DMS114 treated with DMSO at 0.1 percent for 48 hours (cell line): ENCODE measurements around the gene THBS4.

Experiments
- DNase-seq: peaks from one replicate; lab custom pipeline; 2025; ENCODE audit not compliant: unreplicated experiment; lab: John Stamatoyannopoulos, UW

THBS4 gene

GRCh38 chr5:80072103-80073073 is 37.2 kb downstream of the THBS4 start:
- DNase-seq: no peak

DNA sequence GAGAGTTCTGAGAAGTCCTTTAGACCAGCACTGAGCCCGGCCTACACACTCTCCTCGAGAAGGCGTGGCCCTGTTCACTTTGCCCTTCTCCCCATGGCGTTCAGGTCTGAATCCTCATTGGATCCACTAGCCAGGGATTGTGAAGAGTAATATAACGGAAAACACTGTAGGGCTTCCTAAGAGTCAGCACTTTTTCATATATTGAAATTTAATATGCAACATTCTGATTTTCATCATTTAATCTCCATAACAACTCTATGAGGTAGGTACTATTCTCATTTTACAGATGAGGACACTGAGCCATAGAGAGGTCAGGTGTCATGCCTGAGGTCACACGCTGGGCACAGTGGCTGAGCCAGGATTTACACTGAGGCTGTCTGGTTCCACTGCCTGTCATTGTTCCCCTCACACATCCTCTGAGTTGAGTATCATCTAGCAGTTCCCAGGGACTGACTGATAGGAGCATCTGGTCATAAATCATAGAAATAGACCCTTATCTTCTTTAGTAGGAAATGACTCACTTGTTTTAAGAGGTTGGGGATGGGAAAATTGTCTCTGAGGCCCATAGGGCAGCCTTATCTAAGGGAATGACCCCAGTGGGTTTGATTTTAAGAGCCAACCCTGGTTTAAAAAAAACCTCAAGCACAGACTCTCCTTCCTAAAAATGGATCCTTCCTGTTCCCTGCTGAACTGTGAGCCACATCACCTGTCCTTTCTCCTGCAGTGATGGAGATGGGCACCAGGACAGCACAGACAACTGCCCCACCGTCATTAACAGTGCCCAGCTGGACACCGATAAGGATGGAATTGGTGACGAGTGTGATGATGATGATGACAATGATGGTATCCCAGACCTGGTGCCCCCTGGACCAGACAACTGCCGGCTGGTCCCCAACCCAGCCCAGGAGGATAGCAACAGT is 41.2 kb downstream of the THBS4 start:
- no peak for DNase-seq

DNA sequence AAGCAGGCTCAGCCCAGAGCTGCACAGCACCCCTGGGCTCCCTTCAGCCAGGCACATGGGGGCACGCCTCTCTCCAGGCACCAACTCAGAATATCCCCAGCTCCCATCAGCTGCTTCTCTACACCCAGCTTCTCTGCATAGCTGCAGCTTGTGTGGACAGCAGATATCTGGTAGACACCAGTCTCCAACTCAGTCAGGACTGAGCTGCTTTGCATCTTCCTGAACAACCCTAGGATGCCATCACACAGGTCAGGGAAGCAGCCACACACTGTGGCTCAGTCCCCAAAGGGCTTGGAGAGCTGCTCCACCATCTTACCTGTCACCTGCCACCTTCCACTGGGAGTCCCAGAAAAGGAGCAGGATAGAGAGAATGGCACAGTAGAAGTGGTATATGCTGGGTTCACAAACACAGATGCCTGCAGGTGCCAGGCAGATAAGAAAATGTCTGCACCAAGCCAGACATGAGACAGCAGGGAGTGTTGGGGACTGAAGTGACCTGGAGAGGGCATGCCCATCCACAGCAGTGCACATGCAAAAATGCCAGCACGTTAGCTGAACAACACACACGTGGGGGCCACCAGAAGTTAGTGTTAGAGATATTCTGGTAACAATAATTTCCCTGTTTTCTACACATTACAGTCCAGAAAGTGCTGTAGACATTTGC is 42.0 kb downstream of the THBS4 start:
- DNase-seq: no peak

GRCh38 chr5:80078921-80079320 is 43.8 kb downstream of the THBS4 start:
- no peak for DNase-seq

GRCh38 chr5:80082281-80082680 is 47.1 kb downstream of the THBS4 start:
- no peak for DNase-seq

DNA sequence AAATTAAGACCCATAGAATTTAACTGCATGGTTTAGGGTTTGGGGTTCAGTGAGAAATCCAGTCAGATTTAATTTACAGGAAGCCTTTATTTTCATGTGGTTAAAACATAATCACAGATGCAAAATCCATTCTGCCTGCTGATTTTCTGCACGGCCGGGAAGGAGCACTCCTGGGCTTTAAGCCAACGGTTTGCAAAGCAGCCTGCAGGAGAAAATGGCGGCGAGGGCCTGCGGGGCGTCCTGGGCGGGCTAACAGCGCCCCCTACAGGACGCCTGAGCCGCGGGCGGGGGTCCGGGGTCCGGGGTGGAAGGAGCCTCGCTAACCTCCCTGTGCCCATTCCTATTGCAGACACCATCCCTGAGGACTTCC is 47.6 kb downstream of the THBS4 start:
- DNase-seq: peak; percentile 49

GRCh38 chr5:80083101-80083890 is 48.1 kb downstream of the THBS4 start:
- DNase-seq: peak; percentile 79

DNA sequence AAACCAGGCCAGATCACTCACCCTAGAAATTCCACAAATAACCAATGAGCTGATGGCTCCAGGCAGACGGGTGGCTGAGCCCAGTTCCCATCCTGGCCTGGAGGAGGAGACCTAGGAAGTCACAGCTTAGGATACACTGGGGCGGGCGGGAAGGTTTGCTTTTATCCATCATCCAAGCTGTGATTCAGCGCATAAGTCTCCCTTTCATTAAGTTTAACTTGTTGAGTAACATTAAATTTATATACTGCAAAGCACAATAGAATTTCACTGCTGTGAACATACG is 55.7 kb downstream of the THBS4 start:
- no peak for DNase-seq

DNA sequence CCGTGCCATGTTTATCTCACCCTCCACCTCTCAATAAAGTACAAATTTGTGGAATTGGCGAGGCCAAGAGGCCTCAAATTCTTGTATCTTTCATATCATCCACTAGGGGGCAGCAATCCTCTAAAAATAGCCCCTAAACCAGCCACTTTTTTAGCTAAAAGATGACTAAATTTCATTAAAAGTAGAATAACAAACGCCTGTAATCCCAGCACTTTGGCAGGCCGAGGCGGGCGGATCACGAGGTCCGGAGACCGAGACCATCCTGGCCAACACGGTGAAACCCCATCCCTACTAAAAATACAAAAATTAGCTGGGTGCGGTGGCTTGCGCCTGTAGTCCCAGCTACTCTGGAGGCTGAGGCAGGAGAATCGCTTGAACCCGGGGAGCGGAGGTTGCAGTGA is 56.6 kb downstream of the THBS4 start:
- peak; percentile 36 for DNase-seq

DNA sequence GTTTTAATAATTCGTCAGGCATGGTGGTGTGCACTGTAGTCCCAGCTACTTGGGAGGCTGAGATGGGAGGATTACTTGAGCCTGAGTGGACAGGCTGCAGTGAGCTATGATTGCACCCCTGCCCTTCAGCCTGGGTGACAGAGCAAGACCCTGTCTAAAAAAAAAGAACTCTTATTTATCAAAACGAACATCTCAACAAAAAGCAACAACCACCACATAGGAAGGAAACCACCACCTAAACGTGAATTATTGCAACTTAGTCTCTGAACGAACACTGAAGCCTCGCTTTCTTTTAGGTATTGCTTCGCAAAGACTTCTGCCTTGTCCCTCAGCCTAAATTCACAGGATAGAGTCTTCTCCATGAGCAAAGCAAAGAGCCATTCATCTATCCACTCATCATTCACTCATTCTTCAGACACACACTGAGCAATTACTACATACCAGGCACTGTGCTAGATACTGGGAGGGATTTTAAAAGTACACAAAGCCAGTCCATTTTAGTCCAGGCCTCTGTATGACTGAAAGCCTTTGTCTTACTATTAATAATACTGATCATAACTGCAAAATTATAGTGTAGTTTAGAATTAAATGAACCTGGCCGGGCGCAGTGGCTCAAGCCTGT is 57.4 kb downstream of the THBS4 start:
- no peak for DNase-seq

DNA sequence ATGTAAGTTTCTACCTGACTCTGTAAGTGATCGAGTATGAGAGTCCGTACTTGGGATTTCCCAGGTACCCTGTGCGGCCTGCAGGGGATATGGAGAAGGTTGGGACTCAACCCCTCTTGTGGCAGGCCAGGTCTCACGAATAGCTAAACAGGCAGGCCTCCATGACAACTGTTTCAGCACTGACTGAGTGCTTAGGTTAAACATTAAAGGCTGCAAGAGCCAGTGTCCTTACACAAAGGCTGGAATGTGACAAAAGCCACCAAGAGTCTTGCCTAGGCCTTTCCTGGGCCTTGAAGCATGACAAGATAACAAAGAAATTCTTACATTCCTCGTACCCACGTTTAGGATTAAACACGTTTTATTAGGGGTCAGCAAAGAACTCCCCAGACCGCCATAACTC is 58.6 kb downstream of the THBS4 start:
- no peak for DNase-seq

GRCh38 chr5:80094236-80094738 is 59.1 kb downstream of the THBS4 start:
- no peak for DNase-seq

- DNase-seq: no peak
These were observed 62.3 kb downstream of the THBS4 start for GRCh38 chr5:80097451-80097850.

DNA sequence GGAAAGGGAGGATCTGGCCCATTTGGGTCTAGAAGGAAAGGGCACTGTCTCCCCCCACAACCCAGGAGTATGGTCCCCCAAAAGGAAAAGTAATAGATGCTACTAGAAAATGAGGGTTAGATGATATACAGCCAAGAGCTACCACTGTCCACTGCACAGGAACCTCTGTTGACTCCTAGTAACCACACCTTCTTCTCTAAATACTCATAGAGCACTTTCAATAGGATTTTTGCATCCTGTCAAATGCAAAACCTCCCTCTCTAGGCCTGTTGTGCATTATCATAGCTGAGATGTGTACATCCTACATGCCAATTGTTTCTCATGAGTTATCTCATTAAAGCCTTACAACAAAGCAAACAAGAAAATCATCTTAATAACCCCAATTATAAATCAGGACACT is 66.8 kb downstream of the THBS4 start:
- DNase-seq: no peak

GRCh38 chr5:80103371-80103770 is 68.2 kb downstream of the THBS4 start:
- DNase-seq: no peak

GRCh38 chr5:80105698-80106439 is 70.7 kb downstream of the THBS4 start:
- no peak for DNase-seq

DNA sequence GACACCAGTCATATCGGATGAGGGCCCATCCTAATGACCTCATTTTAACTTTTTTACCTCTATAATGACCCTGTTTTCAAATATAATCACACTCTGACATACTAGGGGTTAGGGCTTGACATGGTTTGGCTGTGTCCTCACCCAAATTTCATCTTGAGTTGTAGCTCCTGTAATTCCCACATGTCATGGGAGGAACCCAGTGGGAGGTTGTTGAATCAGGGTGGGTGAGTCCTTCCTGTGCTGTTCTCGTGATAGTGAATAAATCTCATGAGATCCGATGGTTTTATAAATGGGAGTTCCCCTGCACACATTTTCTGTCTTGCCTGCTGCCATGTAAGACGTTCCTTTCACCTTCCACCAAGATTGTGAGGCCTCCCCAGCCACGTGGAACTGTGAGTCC is 71.8 kb downstream of the THBS4 start:
- no peak for DNase-seq

GRCh38 chr5:80109646-80110478 is 74.7 kb downstream of the THBS4 start:
- DNase-seq: no peak
